HG03280 (cell line): ENCODE results near the gene BCL11B.

Source experiments
- ATAC-seq: cut with Tn5 transposase; IDR thresholded peaks from one replicate; pipeline ENCODE4 v1.9.1; 2021; ENCODE audit warnings: mild to moderate bottlenecking, moderate library complexity; ENCODE audit not compliant: unreplicated experiment

BCL11B gene

DNA sequence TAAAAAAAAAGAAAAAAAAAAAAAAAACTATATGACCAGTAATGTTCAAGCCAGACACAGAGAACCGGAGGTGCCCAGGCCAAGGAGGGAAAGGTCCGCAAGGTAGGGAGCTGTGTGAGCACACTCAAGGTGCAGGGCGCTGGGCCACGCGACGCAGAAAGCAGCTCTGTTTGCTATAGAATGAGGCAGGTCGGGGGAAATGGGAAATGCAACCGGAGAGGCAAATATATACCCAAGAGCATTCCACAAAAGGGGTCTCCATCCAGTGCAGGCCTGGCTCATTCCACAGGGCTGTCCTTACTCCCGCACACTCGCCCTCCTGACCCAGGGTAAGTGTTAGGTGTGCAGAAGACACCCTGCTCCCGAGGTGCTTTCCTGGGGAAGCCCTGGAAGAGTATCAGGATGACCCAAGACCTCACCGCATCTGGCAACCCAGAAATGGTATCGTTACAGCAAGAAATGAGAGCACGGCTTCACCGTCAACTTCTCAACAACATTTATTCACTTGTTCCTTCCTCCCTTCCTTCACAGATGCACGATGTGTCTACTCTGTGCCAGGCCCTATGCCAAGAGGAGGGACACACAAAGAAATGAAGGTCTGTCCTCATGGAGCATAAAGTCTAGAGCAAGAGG is 86.4 kb downstream of the BCL11B start:
- ATAC-seq = no peak

GRCh38 chr14:99183716-99184115 is 88.3 kb downstream of the BCL11B start:
- ATAC-seq = no peak

GRCh38 chr14:99183311-99183710 is 88.7 kb downstream of the BCL11B start:
- no peak for ATAC-seq

- no peak for ATAC-seq
Measured at GRCh38 chr14:99182548-99183250, 89.3 kb downstream of the BCL11B start.

DNA sequence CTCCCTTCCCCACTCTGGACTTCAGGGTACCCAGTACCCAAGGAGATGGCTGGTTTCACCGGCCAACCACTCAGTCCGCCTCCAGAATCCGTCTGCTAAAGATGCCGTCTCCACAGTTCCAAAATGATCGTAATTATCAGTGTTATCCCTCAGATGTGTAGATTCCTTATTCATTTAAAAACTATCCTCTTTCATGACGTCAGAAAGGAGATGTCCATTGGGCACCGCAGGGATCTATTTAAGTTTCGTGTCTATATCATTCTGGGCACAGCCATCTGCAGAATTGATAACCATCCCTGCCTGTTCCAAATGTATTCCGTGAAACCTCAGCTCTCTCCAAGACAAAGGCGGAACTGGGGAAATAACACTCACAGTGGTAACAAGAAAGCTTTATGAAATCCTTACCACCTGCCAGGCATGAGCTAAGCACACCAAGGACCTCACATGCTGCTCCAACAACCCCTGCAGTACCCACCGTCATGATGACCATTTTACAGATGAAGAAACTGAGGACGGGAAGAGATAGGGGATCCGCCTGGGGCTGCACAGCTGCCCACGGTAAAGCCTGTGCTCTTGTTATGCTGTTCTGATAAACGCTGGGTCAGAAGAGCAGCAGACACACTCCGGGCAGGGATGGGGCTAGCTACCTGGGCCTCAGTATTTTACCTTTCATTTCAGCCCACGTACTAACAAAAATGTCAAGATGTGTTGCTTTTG is 90.0 kb downstream of the BCL11B start:
- no peak for ATAC-seq

- no peak for ATAC-seq
Measured at GRCh38 chr14:99181241-99181640, 90.8 kb downstream of the BCL11B start.

GRCh38 chr14:99179946-99180345 is 92.1 kb downstream of the BCL11B start:
- no peak for ATAC-seq

GRCh38 chr14:99179506-99179905 is 92.5 kb downstream of the BCL11B start:
- no peak for ATAC-seq

DNA sequence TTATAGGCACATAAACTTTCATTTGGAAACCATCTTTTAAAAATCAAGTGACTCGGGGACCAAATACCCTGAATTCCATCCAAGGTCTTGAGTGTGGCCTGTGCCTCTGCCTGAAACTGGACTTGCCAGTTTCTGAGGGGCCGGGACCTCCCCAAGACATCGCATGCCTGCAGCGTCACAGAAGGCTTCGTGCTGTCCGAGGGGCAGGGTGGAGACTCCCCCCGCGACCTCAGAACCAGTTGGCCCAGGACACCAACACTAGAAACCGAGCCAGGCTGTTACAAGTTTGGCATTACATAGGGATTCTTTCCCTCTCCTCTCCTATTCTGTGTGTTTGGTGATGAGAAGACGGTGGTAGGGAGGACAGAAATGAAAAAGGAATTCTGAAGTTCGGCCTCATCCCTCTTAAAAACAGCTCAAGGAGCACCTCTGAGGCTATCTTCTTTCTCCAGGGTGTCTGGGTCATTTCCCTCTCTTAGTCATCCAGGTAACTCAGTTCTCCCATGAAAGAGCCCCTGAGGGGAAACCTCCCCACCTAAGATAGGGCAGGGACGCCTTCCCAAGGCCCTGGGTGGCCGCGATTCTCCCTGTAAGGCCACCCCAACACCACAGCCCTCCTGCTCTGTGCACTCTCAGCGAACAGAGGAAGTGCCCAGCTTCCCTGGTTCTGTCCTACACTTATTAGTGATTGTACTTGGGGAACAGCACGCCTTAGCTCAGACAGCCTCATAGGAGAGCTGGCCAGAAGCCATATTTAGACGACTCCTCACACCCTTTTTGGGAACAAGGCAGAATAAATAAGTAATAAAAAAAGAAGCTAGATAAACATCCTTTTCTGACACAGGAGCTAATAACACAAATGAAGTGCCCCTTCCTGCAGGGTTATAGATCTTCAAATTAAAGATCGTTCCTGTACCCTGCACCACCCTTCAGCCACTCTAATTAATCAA is 93.8 kb downstream of the BCL11B start:
- ATAC-seq = no peak

GRCh38 chr14:99177046-99177655 is 94.8 kb downstream of the BCL11B start:
- no peak for ATAC-seq

- ATAC-seq = no peak
Measured at GRCh38 chr14:99176156-99176945, 95.6 kb downstream of the BCL11B start.

GRCh38 chr14:99175331-99176155 is 96.5 kb downstream of the BCL11B start:
- ATAC-seq = no peak

DNA sequence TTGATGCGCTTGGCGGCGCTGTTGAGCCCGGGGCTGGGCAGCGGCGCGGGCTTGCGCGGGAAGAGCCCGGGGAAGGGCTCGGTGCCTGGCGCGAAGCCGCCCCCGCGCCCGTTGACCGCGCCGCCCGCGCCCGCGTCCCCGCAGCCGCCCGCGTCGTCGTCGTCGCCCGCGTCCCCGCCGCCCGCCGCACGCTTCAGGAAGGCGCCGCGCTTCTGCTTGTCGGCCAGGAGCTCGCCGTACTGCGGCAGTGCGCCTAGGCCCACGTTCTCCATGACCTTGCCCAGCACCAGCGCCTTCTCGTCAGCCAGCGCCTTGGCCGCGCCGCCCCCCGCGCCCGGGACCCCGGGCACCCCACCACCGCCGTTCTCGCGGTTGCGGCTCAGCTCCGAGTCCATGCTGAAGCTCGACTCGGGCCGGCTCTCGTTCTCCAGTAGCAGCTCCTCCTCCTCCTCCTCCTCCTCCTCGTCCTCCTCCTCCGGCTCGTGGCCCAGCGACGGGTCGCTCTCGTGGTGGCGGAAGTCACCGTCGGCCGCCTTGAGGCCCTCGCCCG is 97.2 kb downstream of the BCL11B start:
- ATAC-seq = no peak

DNA sequence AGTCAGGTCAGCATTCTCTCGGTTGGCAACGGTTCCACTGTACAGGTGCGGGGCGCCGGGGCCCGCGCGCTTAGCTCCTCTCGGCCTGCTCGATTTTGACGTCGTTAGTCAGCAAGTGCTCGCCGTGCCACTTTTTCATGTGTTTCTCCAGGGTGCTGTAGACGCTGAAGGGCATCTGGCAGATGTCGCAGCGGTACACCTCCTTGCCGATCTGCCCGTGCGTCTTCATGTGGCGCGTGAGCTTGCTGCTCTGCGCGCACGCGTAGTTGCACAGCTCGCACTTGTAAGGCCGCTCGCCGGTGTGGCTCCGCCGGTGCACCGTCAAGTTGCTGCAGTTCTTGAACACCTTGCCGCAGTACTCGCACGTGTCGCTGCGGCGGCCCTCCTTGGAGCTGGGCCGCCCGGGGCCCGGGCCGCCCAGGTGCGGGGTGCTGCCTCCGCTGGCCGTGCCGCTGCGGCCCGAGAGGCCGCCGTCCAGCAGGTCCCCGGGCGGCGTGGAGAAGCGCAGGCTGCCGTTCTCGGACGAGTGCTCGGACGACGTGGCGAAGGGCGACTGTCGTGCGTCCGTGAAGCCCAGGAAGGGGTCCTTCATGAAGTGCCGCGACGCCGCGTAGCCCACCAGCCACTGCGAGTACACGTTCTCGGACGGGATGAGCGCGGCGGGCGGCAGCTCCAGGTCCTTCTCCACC is 97.8 kb downstream of the BCL11B start:
- ATAC-seq = no peak

- ATAC-seq = no peak
Measured at GRCh38 chr14:99173506-99173905, 98.5 kb downstream of the BCL11B start.

- no peak for ATAC-seq
Measured at GRCh38 chr14:99173086-99173485, 98.9 kb downstream of the BCL11B start.

DNA sequence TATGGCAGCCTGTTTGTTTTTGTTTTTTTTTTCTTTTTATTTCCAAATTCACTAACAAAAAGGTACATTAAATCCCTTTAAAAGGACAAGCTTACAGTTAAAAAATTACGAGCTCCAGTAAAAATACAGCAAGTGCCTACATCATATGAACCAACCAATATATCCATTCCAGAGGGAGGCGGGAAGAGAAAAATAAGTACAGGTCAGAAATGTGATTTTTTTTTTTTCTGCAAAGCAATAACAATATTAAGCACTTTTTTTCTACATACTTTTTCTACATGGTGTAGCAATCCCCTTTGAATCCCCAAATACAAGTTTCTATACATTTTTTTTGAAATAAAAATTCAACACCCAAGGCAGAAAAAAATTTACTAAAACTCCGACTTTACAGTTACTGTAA is 100.6 kb downstream of the BCL11B start:
- no peak for ATAC-seq

- no peak for ATAC-seq
Measured at GRCh38 chr14:99169776-99170356, 102.1 kb downstream of the BCL11B start.
